H1 (cell line): Measurements from ENCODE around the gene RND3. TPM values are rescaled to one million over a fixed set of nuclear protein-coding genes. Genes with fewer than 3 reads are reported as not detected.

ENCODE experiments used
- ATF3 ChIP-seq: IDR thresholded peaks from 2 replicates; pipeline ENCODE4 v1.6.1; 2011; ENCODE audit warnings: low read depth, mild to moderate bottlenecking, low read length; ENCODE audit not compliant: insufficient read depth
- CTBP2 ChIP-seq: IDR thresholded peaks from 2 replicates; pipeline ENCODE4 v1.7.0; 2011; ENCODE audit warnings: borderline replicate concordance, mild to moderate bottlenecking, moderate library complexity, mixed read lengths, low read length; ENCODE audit not compliant: insufficient read depth, insufficient read length
- KDM5A ChIP-seq: fragments of 200-600 bp; IDR thresholded peaks from 2 replicates; pipeline ENCODE4 v1.7.1; 2012; ENCODE audit warnings: mild to moderate bottlenecking, low read length, inconsistent platforms, mixed read lengths
- MAX ChIP-seq: IDR thresholded peaks from 2 replicates; pipeline ENCODE4 v1.6.1; 2012; ENCODE audit warnings: inconsistent platforms
- POLR2AphosphoS5 ChIP-seq: IDR thresholded peaks from 2 replicates; pipeline ENCODE4 v1.6.1; 2011; ENCODE audit warnings: low read depth, low read length
- RBBP5 ChIP-seq: IDR thresholded peaks from 2 replicates; pipeline ENCODE4 v1.7.1; 2012; ENCODE audit warnings: low read depth, mild to moderate bottlenecking, inconsistent platforms, low read length, moderate library complexity, borderline replicate concordance
- SAP30 ChIP-seq: fragments of 300-600 bp; sonication (generic); IDR thresholded peaks from 2 replicates; pipeline ENCODE4 v1.7.1; 2012; ENCODE audit warnings: low read length, moderate library complexity, mild to moderate bottlenecking, inconsistent platforms; ENCODE audit not compliant: insufficient read depth, insufficient replicate concordance
- SIN3A ChIP-seq, 2 experiments: IDR thresholded peaks in 1 of 2; conservative IDR thresholded peaks in 1 of 2; 2 replicates each; pipeline ENCODE4 v1.6.1; 2011 to 2012; ENCODE audit warnings: low read length in 2 of 2, improper control_type of control experiment in 1 of 2, low read depth in 1 of 2, mild to moderate bottlenecking in 1 of 2
- polyA plus RNA-seq, 7 experiments: library from polyadenylated mRNA; depleted of rRNA in 3 of 7; stranded (reverse) in 5 of 7; unstranded in 2 of 7; fragments of >200 nt in 5 of 7; fragments of 200-250 nt in 2 of 7; gene quantifications; 1 replicate in 5 of 7; 2 replicates in 1 of 7; 4 replicates in 1 of 7; pipeline versions ENCODE4 v1.2.1 to v1.2.3, GENCODE V29; 2011 to 2013; ENCODE audit warnings: missing spikeins in 2 of 7, mixed read lengths in 2 of 7
- total RNA-seq: library from RNA; stranded (reverse); fragmentation: NEBNext Ultra II Directional; extraction: Animal tissue kit (Norgen Biotek cat#: 25700); gene quantifications from 2 replicates; pipeline ENCODE4 v1.2.1, GENCODE V29; 2021

RND3 gene
- total and polyA plus RNA-seq, 2 of the 8 experiments (the other 6 are each of a cell fraction or from before 2014, with no cell fraction given) = 12.2 to 25.6 TPM

- no peak for TF ChIP-seq ATF3
- peak; percentile 50; the same call in 1 of the 2 replicates for TF ChIP-seq RBBP5
- TF ChIP-seq KDM5A = no peak
- no peak for TF ChIP-seq SAP30
- 0 out of 4 replicates have a peak, but pooled peaks of 1 of the 2 experiments have one; percentile 44 for TF ChIP-seq SIN3A (conservative IDR thresholded peaks at IDR 0.05 in 1 of 2, IDR thresholded peaks at IDR 0.05 in 1 of 2; ENCODE audit: low read depth in 1 of 2, low read length in 2 of 2)
- TF ChIP-seq MAX = 0 out of 2 replicates have a peak, but pooled peaks have one; percentile 39
- peak; percentile 49 for TF ChIP-seq POLR2AphosphoS5
- TF ChIP-seq CTBP2 = peak; percentile 37
- TF ChIP-seq, all 59 proteins: peak for 15
Measured at GRCh38 chr2:150485114-150485870, 2.2 kb downstream of the RND3 start (continued).
